Uterine smooth muscle cell (primary cell): ENCODE measurements around the gene SIRPA. TPM values are rescaled to one million over a fixed set of nuclear protein-coding genes. Genes with fewer than 3 reads are reported as not detected.

Experiments used
- total RNA-seq: library from RNA; depleted of rRNA; stranded (reverse); fragments of >200 nt; gene quantifications from 2 replicates; pipeline ENCODE4 v1.2.3, GENCODE V29; 2014

The SIRPA gene
- total RNA-seq, result 8.2 and 11.5 TPM in 2 replicates

GRCh38 chr20:1894951-1895673 is at the start of gene SIRPA:
Gene SIRPA (plus strand): TSS chr20:1895407. CDS start chr20:1895448, 41 bp downstream.

Other genes with a start within 250 kb of the SIRPA start
- not detected in 2 replicates for gene SIRPG, start 237.6 kb upstream of the SIRPA start, total RNA-seq
- gene PDYN, start 98.7 kb downstream of the SIRPA start, total RNA-seq, result not detected in 2 replicates
- 24.2 and 29.0 TPM in 2 replicates for gene STK35, start 206.4 kb downstream of the SIRPA start, total RNA-seq